Activated CD4-positive, alpha-beta memory T cell treated with anti-CD3 and anti-CD28 coated beads, Interleukin-2, amount 10 ng/mL, durations not matched to agents 7 days and 5 days (primary cell): Measurements from ENCODE around the gene LCE2C. TPM values are rescaled to one million over a fixed set of nuclear protein-coding genes. Genes with fewer than 3 reads are reported as not detected.
"Not testable (repeated sequence)": the region's sequence is repeated elsewhere in the genome, so short reads cannot be mapped to it uniquely, and the experiment has no call there.

Experiments used
- CTCF ChIA-PET: fragments of 350-600 bp; sonication (Branson Sonifier 250); formaldehyde crosslinking; loops from one replicate; lab custom pipeline; 2021; ENCODE audit warnings: antibody characterized with exemption, inconsistent platforms; lab: Charles Lee
- POLR2A ChIA-PET: fragments of 350-600 bp; sonication (Branson Sonifier 250); formaldehyde crosslinking; loops from one replicate; lab custom pipeline; 2021; ENCODE audit warnings: antibody characterized with exemption; lab: Charles Lee
- DNase-seq: peaks from one replicate; pipeline ENCODE4 v3.0.0-alpha.2; 2020
- H3K27ac Mint-ChIP-seq: one replicate; pipeline ENCODE4 v1.8.0; 2021; ENCODE audit warnings: mild to moderate bottlenecking, mixed read lengths
- H3K27me3 Mint-ChIP-seq: one replicate; pipeline ENCODE4 v1.8.0; 2021; ENCODE audit warnings: mixed read lengths
- H3K36me3 Mint-ChIP-seq: one replicate; pipeline ENCODE4 v1.8.0; 2021; ENCODE audit warnings: low read depth, mixed read lengths
- H3K4me1 Mint-ChIP-seq: one replicate; pipeline ENCODE4 v1.8.0; 2021; ENCODE audit warnings: mixed read lengths
- H3K4me3 Mint-ChIP-seq: one replicate; pipeline ENCODE4 v1.8.0; 2021; ENCODE audit warnings: mild to moderate bottlenecking, mixed read lengths
- H3K9me3 Mint-ChIP-seq: one replicate; pipeline ENCODE4 v1.8.0; 2021; ENCODE audit warnings: mixed read lengths
- total RNA-seq, 2 experiments: library from RNA; stranded (reverse); gene quantifications; one replicate each; pipeline ENCODE4 v1.2.3, GENCODE V29; 2021

LCE2C gene
- total RNA-seq, 2 experiments from 2014 or later: not detected

- Mint-ChIP-seq H3K4me3 (no peak overlapping the region), H3K27ac (no peak overlapping the region), H3K4me1 (no peaks in the 10 kb centered on the region), H3K9me3 (no peaks in the 10 kb centered on the region), H3K27me3 (peaks cover 2% of the 10 kb centered on the region), H3K36me3 (no peaks in the 10 kb centered on the region)
- ChIA-PET POLR2A (no interaction called here), CTCF (no interaction called here)
- no peak for DNase-seq
These were observed 2.1 kb upstream of the LCE2C start for GRCh38 chr1:152673016-152673415.

- DNase-seq: no peak
- Mint-ChIP-seq H3K27ac (no peak overlapping the region), H3K36me3 (no peaks in the 10 kb centered on the region), H3K9me3 (no peaks in the 10 kb centered on the region), H3K4me3 (no peak overlapping the region), H3K4me1 (no peaks in the 10 kb centered on the region), H3K27me3 (peaks cover 17% of the 10 kb centered on the region)
- ChIA-PET POLR2A (no interaction called here), CTCF (no interaction called here)
These were observed 4.4 kb downstream of the LCE2C start for GRCh38 chr1:152679459-152679858.

- ChIA-PET POLR2A (no interaction called here), CTCF (no interaction called here)
- no peak for DNase-seq
- Mint-ChIP-seq H3K36me3 (no peaks in the 10 kb centered on the region), H3K9me3 (no peaks in the 10 kb centered on the region), H3K27ac (no peak overlapping the region), H3K4me1 (no peaks in the 10 kb centered on the region), H3K4me3 (no peak overlapping the region), H3K27me3 (peaks cover 17% of the 10 kb centered on the region)
These were observed 6.5 kb downstream of the LCE2C start for GRCh38 chr1:152681616-152682015.

GRCh38 chr1:152683846-152684245 is 8.8 kb downstream of the LCE2C start:
- Mint-ChIP-seq H3K4me3 (no peak overlapping the region), H3K36me3 (no peaks in the 10 kb centered on the region)
- CTCF ChIA-PET: no interaction called here

GRCh38 chr1:152685823-152686222 is 10.7 kb downstream of the LCE2C start, which contains the start of gene LCE2B:
Gene LCE2B, plus strand, starts transcription at chr1:152686123. Its CDS starts 721 bp downstream, at chr1:152686844.
- H3K36me3 Mint-ChIP-seq, DNase-seq, H3K4me1 Mint-ChIP-seq, CTCF ChIA-PET, POLR2A ChIA-PET, H3K27ac Mint-ChIP-seq, H3K9me3 Mint-ChIP-seq, H3K4me3 Mint-ChIP-seq: not testable (repeated sequence)
- H3K27me3 Mint-ChIP-seq: peaks cover 13% of the 10 kb centered on the region

More at GRCh38 chr1:152683846-152684245, 8.8 kb downstream of the LCE2C start:
- no peak for DNase-seq
- Mint-ChIP-seq H3K27me3 (peaks cover 15% of the 10 kb centered on the region), H3K27ac (no peak overlapping the region), H3K9me3 (no peaks in the 10 kb centered on the region), H3K4me1 (no peaks in the 10 kb centered on the region)
- POLR2A ChIA-PET: no interaction called here

GRCh38 chr1:152697701-152698600 is 22.9 kb downstream of the LCE2C start, which contains the start of gene LCE2A:
Gene LCE2A, plus strand, starts transcription at chr1:152698345. Its CDS starts 557 bp downstream, at chr1:152698902.
- Mint-ChIP-seq H3K27me3 (peaks cover 9% of the 10 kb centered on the region), H3K4me1 (no peaks in the 10 kb centered on the region), H3K9me3 (no peaks in the 10 kb centered on the region), H3K27ac (no peak within 1 kb of the TSS), H3K4me3 (no peak within 1 kb of the TSS), H3K36me3 (no peaks in the 10 kb centered on the region)
- no peak for DNase-seq
- CTCF ChIA-PET: no interaction called here
- POLR2A ChIA-PET: no interaction called here

GRCh38 chr1:152699746-152700145 is 24.7 kb downstream of the LCE2C start:
- H3K27me3 Mint-ChIP-seq: peaks cover 9% of the 10 kb centered on the region
- no peak for DNase-seq
- H3K4me1 Mint-ChIP-seq: no peaks in the 10 kb centered on the region
- H3K36me3 Mint-ChIP-seq: no peaks in the 10 kb centered on the region
- no peak overlapping the region for H3K4me3 Mint-ChIP-seq
- no peaks in the 10 kb centered on the region for H3K9me3 Mint-ChIP-seq
- CTCF ChIA-PET: no interaction called here
- no peak overlapping the region for H3K27ac Mint-ChIP-seq
- POLR2A ChIA-PET: no interaction called here

GRCh38 chr1:152707860-152708259 is 32.8 kb downstream of the LCE2C start, which contains the start of gene LCE4A:
Gene LCE4A, plus strand, starts transcription at chr1:152708160. Its CDS starts 916 bp downstream, at chr1:152709076.
- H3K4me3 Mint-ChIP-seq: no peak within 1 kb of the TSS
- H3K27me3 Mint-ChIP-seq: peaks cover 24% of the 10 kb centered on the region
- no peaks in the 10 kb centered on the region for H3K36me3 Mint-ChIP-seq
- H3K27ac Mint-ChIP-seq: no peak within 1 kb of the TSS
- no peak for DNase-seq
- POLR2A ChIA-PET: no interaction called here
- no peaks in the 10 kb centered on the region for H3K4me1 Mint-ChIP-seq
- CTCF ChIA-PET: no interaction called here
- no peaks in the 10 kb centered on the region for H3K9me3 Mint-ChIP-seq

GRCh38 chr1:152718238-152718637 is 43.2 kb downstream of the LCE2C start:
- no peaks in the 10 kb centered on the region for H3K36me3 Mint-ChIP-seq
- POLR2A ChIA-PET: no interaction called here
- H3K27ac Mint-ChIP-seq: no peak overlapping the region
- CTCF ChIA-PET: no interaction called here
- H3K4me1 Mint-ChIP-seq: no peaks in the 10 kb centered on the region
- no peaks in the 10 kb centered on the region for H3K9me3 Mint-ChIP-seq
- H3K4me3 Mint-ChIP-seq: no peak overlapping the region
- H3K27me3 Mint-ChIP-seq: no peaks in the 10 kb centered on the region
- no peak for DNase-seq

- ChIA-PET CTCF (no interaction called here), POLR2A (no interaction called here)
- no peak for DNase-seq
- no peaks in the 10 kb centered on the region for H3K9me3 Mint-ChIP-seq
- no peaks in the 10 kb centered on the region for H3K36me3 Mint-ChIP-seq
- H3K4me1 Mint-ChIP-seq: no peaks in the 10 kb centered on the region
- peaks cover 2% of the 10 kb centered on the region for H3K27me3 Mint-ChIP-seq
- no peak overlapping the region for H3K27ac Mint-ChIP-seq
- no peak overlapping the region for H3K4me3 Mint-ChIP-seq
These were observed 50.2 kb downstream of the LCE2C start for GRCh38 chr1:152725261-152725660.

Other genes with a start within 250 kb of the LCE2C start
- not detected for gene LCE5A, start 164.5 kb upstream of the LCE2C start, total RNA-seq
- not detected for gene CRCT1, start 160.8 kb upstream of the LCE2C start, total RNA-seq
- gene LCE3E, start 108.5 kb upstream of the LCE2C start, total RNA-seq: not detected
- gene LCE3D, start 94.8 kb upstream of the LCE2C start, total RNA-seq: not detected
- not detected for gene LCE3C, start 75.0 kb upstream of the LCE2C start, total RNA-seq
- not detected for gene LCE3B, start 61.5 kb upstream of the LCE2C start, total RNA-seq
- not detected for gene LCE3A, start 52.2 kb upstream of the LCE2C start, total RNA-seq
- gene LCE2D, start 11.9 kb upstream of the LCE2C start, total RNA-seq: not detected
- gene LCE2B, start 10.8 kb downstream of the LCE2C start, total RNA-seq: not detected
- gene LCE2A, start 23.1 kb downstream of the LCE2C start, total RNA-seq: not detected
- gene LCE4A, start 32.9 kb downstream of the LCE2C start, total RNA-seq: not detected
- not detected for gene KPRP, start 82.7 kb downstream of the LCE2C start, total RNA-seq
- gene LCE1F, start 99.9 kb downstream of the LCE2C start, total RNA-seq: not detected
- gene LCE1E, start 111.0 kb downstream of the LCE2C start, total RNA-seq: not detected
- not detected for gene LCE1D, start 121.4 kb downstream of the LCE2C start, total RNA-seq
- not detected for gene LCE1C, start 131.4 kb downstream of the LCE2C start, total RNA-seq
- gene LCE1B, start 136.7 kb downstream of the LCE2C start, total RNA-seq: not detected
- not detected for gene LCE1A, start 152.2 kb downstream of the LCE2C start, total RNA-seq
- not detected for gene LCE6A, start 167.6 kb downstream of the LCE2C start, total RNA-seq
- not detected for gene LCE7A, start 184.7 kb downstream of the LCE2C start, total RNA-seq
- not detected for gene SMCP, start 203.0 kb downstream of the LCE2C start, total RNA-seq
- gene IVL, start 233.3 kb downstream of the LCE2C start, total RNA-seq: not detected